Heart left ventricle (tissue), 16 donors: ENCODE data around the gene FMOD. TPM values are rescaled to one million over a fixed set of nuclear protein-coding genes. Genes with fewer than 3 reads are reported as not detected.
"Not testable (repeated sequence)": the region's sequence is repeated elsewhere in the genome, so short reads cannot be mapped to it uniquely, and the experiment has no call there.

Experiments
- ATAC-seq, 4 donors: fragments of 200-7000 bp; cut with Tn5 transposase; one replicate each; pipeline ENCODE4 v1.9.1; 2020 to 2022; ENCODE audit warnings: moderate library complexity in 4 of 4, mild to moderate bottlenecking in 3 of 4, moderate number of reproducible peaks in 1 of 4
- DNase-seq, 5 donors: peaks; one replicate each; pipeline ENCODE4 v3.0.0-alpha.2; 2020
- H3K27ac ChIP-seq, 12 donors: fragments of 200-600 bp; sonication (generic) in 4 of 12; one replicate each; pipeline versions ENCODE4 v1.5.0 to v1.8.0; 2016 to 2022; ENCODE audit warnings: mild to moderate bottlenecking in 2 of 12
- H3K27me3 ChIP-seq, 9 donors: fragments of 200-600 bp; sonication (generic) in 2 of 9; one replicate each; pipeline versions ENCODE4 v1.5.1 to v1.8.0; 2016 to 2022; ENCODE audit warnings: mild to moderate bottlenecking in 3 of 9
- H3K36me3 ChIP-seq, 9 donors: fragments of 200-600 bp; sonication (generic) in 2 of 9; one replicate each; pipeline versions ENCODE4 v1.5.0 to v1.8.0; 2018 to 2022; ENCODE audit warnings: mild to moderate bottlenecking in 2 of 9
- H3K4me1 ChIP-seq, 12 donors: fragments of 200-600 bp; sonication (generic) in 4 of 12; one replicate each; pipeline versions ENCODE4 v1.5.0 to v1.8.0; 2016 to 2022; ENCODE audit warnings: mild to moderate bottlenecking in 3 of 12
- H3K4me3 ChIP-seq, 12 donors: fragments of 200-600 bp; sonication (generic) in 4 of 12; one replicate each; pipeline versions ENCODE4 v1.5.0 to v1.8.0; 2017 to 2022; ENCODE audit warnings: mild to moderate bottlenecking in 9 of 12, moderate library complexity in 4 of 12
- H3K9me3 ChIP-seq, 12 donors: fragments of 200-600 bp; sonication (generic) in 4 of 12; one replicate each; pipeline versions ENCODE4 v1.5.0 to v1.8.0; 2016 to 2022; ENCODE audit warnings: mild to moderate bottlenecking in 1 of 12
- POLR2A ChIP-seq, 2 donors: fragments of 450-650 bp; IDR thresholded peaks; one replicate each; pipeline ENCODE4 v1.6.1; 2017; ENCODE audit warnings: antibody characterized with exemption in 2 of 2, mild to moderate bottlenecking in 2 of 2, moderate library complexity in 2 of 2
- WGBS, 4 donors: extraction: QIAGEN DNeasy Blood & Tissue Kit in 2 of 4; methylation state at CpG; one replicate each; pipeline versions ENCODE4 v1.1.5 to v1.1.7; 2013 to 2018; 5-methylcytosine and 5-hydroxymethylcytosine counted together
- intact Hi-C, 10 donors: fragments of 100-400 bp; cut with DNase I; formaldehyde crosslinking; loops; one replicate each; pipeline versions ENCODE4 v1.11.1 to v1.14.2; 2022
- polyA plus RNA-seq, 2 donors: library from polyadenylated mRNA; stranded (reverse); fragments of 200-250 nt; gene quantifications; one replicate each; pipeline ENCODE4 v1.2.3, GENCODE V29; 2013
- total RNA-seq, 9 donors: library from RNA; depleted of rRNA in 2 of 9; stranded (reverse); fragments of >200 nt in 2 of 9; fragmentation: NEBNext Ultra II Directional in 3 of 9; extraction: Animal tissue kit (Norgen Biotek cat#: 25700) in 3 of 9; gene quantifications; one replicate each; pipeline versions ENCODE4 v1.1.0 to v1.2.4, GENCODE V29; 2016 to 2023
- TF ChIP-seq, protein P1 (sequence below), 12 donors: fragments of 200-600 bp; sonication (generic) in 4 of 12; IDR thresholded peaks; one replicate each; pipeline versions ENCODE4 v1.5.0 to v1.8.0; 2018 to 2022; ENCODE audit warnings: antibody characterized with exemption in 12 of 12, mild to moderate bottlenecking in 5 of 12
- donor health status: ischemic (EF 13 %, LVEDD 7.1; RV severe dilation, severe dysfunction).
- donor health status: healthy with polysubstance abuse.
- donor health status: DM: no; HTN: yes; CAD: no.
- donor health status: DM: no; HTN: no; CAD: no.
- donor health status: ischemic (EF 25% LVEDD 6.9; RV normal size, moderate dysfunction).
- donor health status: ischemic (EF 25% LVEDD 5.7; RV mildly dilated, moderate dysfunction).
- donor health status: healthy.
- donor health status: DM: yes; HTN: yes; CAD: no.
- donor health status: ischemic (EF 35%, LVEDD 5.7; RV mildly dilated, moderate dysfunction).
- donor health status: nonischemic (EF 11% LVEDD 7.7; RV severe dilation, severe dysfunction).
- donor health status: DM: yes; HTN: yes; CAD: no.
- donor health status: PGD.
- donor health status: ischemic (EF 29% LVEDD 5.4; RV normal size, mild dysfunction).
- donor health status: nonischemic (EF 23%, LVEDD 6.1; RV moderate dilation, normal function).

The FMOD gene
- total and polyA plus RNA-seq, 11 donors = 3.0 to 33.2 (median 8.1) TPM

DNA sequence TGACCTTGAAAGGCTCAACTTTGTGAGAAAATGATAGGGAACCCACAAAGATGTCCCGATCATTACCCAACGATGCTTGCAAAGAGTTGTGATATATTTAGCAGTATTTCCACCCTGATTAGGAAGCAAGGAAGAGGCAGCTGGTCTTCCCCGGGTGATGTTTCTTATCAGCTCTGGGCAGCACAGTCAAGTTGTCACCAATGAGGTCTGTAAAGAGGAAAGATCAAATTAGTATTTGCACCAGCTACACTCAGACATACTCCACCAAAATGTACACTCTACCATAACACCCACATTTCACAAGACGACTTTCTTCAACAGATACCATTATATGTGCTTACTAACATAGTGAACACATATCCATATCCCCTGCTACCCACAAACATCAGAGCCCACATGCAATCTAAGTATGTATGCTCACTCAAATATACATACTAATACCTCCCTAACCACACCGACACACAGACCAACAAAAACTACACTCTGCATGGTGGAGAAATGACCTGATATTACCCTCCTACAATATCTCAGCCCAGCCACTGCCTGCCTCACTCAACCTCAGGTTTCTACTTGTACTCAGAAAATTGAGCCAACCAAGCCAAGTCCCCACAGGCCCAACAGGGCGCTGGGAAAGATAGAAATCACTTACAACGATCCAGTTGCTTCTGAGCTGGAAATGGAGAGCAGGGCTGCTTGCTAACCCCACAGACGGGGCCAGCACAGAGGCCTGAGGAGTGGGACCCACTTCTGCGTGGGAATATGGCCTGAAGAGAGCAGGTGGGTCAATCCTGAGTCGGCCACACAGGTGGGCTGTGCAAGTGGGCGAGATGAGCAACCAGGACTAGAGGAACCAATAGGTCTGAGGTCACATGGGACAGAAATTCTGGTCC lies 50.2 kb downstream of the FMOD start:
- ATAC-seq (no peak), DNase-seq (no peak)
- peak overlapping the region in 3 of 12 donors; percentile 5 to 33 (median 27) for H3K27ac ChIP-seq
- H3K27me3 ChIP-seq = no peaks in the 10 kb centered on the region
- no peaks in the 10 kb centered on the region for H3K9me3 ChIP-seq
- 60 to 63% (median 62%) methylated on average over 11 of the region's 11 CpGs for WGBS, 4 donors
- H3K36me3 ChIP-seq = peaks cover 0 to 1% (median 0%) of the 10 kb centered on the region in 9 donors
- H3K4me3 ChIP-seq = no peak overlapping the region
- peaks cover 0 to 24% (median 10%) of the 10 kb centered on the region in 12 donors for H3K4me1 ChIP-seq
- intact Hi-C loops = no loop called here
- TF ChIP-seq POLR2A (IDR thresholded peaks at IDR 0.05) = no peak
- TF ChIP-seq, protein P1, sequence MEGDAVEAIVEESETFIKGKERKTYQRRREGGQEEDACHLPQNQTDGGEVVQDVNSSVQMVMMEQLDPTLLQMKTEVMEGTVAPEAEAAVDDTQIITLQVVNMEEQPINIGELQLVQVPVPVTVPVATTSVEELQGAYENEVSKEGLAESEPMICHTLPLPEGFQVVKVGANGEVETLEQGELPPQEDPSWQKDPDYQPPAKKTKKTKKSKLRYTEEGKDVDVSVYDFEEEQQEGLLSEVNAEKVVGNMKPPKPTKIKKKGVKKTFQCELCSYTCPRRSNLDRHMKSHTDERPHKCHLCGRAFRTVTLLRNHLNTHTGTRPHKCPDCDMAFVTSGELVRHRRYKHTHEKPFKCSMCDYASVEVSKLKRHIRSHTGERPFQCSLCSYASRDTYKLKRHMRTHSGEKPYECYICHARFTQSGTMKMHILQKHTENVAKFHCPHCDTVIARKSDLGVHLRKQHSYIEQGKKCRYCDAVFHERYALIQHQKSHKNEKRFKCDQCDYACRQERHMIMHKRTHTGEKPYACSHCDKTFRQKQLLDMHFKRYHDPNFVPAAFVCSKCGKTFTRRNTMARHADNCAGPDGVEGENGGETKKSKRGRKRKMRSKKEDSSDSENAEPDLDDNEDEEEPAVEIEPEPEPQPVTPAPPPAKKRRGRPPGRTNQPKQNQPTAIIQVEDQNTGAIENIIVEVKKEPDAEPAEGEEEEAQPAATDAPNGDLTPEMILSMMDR (IDR thresholded peaks at IDR 0.05) = no peak

DNA sequence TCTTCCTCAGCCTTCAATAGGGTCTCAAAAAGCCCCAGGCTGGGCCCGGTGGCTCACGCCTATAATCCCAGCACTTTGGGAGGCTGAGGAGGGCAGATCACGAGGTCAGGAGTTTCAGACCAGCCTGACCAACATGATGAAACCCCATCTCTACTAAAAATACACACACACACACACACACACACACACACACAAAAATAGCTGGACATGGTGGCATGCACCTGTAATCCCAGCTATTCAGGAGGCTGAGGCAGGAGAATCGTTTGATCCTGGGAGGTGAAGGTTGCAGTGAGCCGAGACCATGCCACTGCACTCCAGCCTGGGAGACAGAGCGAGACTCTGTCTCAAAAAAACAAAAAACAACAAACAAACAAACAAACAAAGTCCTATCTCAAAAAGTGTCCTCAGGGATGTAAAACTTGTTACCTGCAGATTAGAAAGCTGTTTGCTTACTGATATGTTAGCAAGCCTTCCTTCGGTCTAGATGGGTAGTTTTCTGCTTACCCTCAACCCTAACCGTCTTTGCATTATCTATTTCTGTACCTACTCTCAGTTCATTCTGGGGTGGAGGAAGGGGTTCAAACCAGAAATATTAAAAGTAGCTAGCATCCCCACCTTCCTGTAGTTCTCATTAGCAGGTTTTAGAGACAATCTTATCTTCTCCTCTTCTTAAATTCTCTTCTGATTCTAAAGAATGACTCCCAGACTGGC lies 51.0 kb downstream of the FMOD start:
- H3K36me3 ChIP-seq, intact Hi-C loops, H3K27me3 ChIP-seq, H3K9me3 ChIP-seq, H3K4me3 ChIP-seq, ATAC-seq, DNase-seq: not testable (repeated sequence)
- WGBS, 4 donors = 95 to 97% (median 96%) methylated on average over 8 of the region's 8 CpGs
- peak overlapping the region in 2 of 12 donors; percentile 27 to 33 for H3K27ac ChIP-seq
- peaks cover 0 to 22% (median 10%) of the 10 kb centered on the region in 12 donors for H3K4me1 ChIP-seq

DNA sequence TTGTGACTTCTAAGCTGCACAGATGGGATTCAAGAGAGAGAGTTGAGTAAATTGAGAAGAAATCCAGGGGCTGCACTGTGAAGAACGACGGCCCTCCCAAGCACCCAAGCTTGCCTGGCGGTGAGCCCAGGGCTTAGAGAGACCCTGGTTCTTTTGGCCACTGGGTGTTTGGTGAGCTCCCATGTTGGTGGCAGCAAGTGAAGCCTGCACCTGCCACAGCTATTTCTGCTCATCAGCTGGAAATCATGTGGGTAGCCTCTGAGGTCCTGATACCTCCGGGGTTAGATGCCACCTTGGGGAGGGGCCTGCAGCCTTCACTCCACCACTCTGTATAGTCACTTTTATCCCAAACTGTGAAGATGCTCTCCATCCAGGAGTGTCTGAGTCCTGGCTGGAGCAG lies 51.8 kb downstream of the FMOD start:
- no peak overlapping the region for H3K4me3 ChIP-seq
- intact Hi-C loops = no loop called here
- ATAC-seq (no peak), DNase-seq (no peak)
- H3K27me3 ChIP-seq = no peaks in the 10 kb centered on the region
- no peak overlapping the region for H3K27ac ChIP-seq
- no peaks in the 10 kb centered on the region for H3K36me3 ChIP-seq
- peaks cover 0 to 18% (median 7%) of the 10 kb centered on the region in 12 donors for H3K4me1 ChIP-seq
- H3K9me3 ChIP-seq = no peaks in the 10 kb centered on the region
- WGBS, 4 donors = 85 to 95% (median 86%) methylated on average over 4 of the region's 4 CpGs
- TF ChIP-seq POLR2A (IDR thresholded peaks at IDR 0.05) = no peak
- TF ChIP-seq, protein P1 (IDR thresholded peaks at IDR 0.05) = no peak

DNA sequence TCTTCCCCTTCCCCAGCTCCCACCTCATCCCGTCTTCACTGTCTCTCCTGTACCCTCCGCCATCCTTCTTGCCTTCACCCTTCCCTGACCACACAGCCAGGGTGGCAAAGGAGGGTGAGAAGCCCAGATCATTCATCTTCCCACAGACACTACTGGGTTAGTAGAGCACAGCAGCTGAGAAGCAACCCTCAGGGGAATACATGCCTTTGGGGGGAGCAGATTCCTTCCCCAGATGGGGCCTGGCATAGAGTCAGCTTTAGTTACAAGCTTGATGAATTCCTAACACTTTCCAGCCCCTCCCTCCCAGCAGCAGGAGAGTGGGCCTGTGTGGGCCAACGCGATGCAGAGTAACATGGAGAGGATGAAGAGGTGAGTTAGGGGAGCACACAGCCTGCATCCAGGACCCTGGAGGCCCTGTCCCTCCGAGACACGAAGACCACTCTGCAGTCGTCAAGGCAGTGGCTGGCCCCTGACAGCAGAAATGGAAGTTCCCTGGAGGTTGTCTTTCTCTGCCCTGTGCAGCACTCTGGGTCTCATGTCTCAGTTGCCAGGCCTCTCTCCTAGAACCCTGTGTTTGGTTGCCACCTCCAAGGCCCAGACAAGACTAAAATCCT lies 54.4 kb downstream of the FMOD start:
- H3K27me3 ChIP-seq = no peaks in the 10 kb centered on the region
- no peaks in the 10 kb centered on the region for H3K36me3 ChIP-seq
- 60 to 79% (median 69%) methylated on average over 4 to 7 of the region's 7 CpGs for WGBS, 4 donors
- intact Hi-C loops = no loop called here
- peaks cover 0 to 18% (median 7%) of the 10 kb centered on the region in 12 donors for H3K4me1 ChIP-seq
- TF ChIP-seq POLR2A (IDR thresholded peaks at IDR 0.05) = no peak
- TF ChIP-seq, protein P1 (IDR thresholded peaks at IDR 0.05) = no peak
- H3K9me3 ChIP-seq = no peaks in the 10 kb centered on the region
- peak in 2 of 5 donors; percentile 44 to 48 for DNase-seq
- H3K27ac ChIP-seq = peak overlapping the region in 1 of 12 donors; percentile 24
- ATAC-seq = peak in 3 of 4 donors; percentile 24 to 32 (median 25)
- no peak overlapping the region for H3K4me3 ChIP-seq
